ENCODE measurements around the gene MLST8. TPM values are rescaled to one million over a fixed set of nuclear protein-coding genes. Genes with fewer than 3 reads are reported as not detected.

The MLST8 gene
- total and polyA plus RNA-seq, 2 donors (not counting 3 experiments of a cell fraction or from before 2014, with no cell fraction given): 36.9 to 129 TPM

- H3K36me3 ChIP-seq (ENCODE audit: control insufficient read depth in 2 of 2, extremely low read depth in 1 of 2, insufficient read depth in 2 of 2, low read length in 2 of 2): peaks cover 12 to 33% of the 10 kb centered on the region in 2 experiments
- dilution Hi-C loops (cut with MboI; ENCODE audit: extremely low pct_ligation_motif_present, low sequenced_read_pairs) (no loop called here), intact Hi-C loops (cut with micrococcal nuclease) (no loop called here)
- POLR2A ChIA-PET: no interaction called here
- CTCF ChIA-PET: interaction anchor here (1.5 kb wide), 1 partner anchor 8 kb away, joined by 6 read pairs; the partner anchor contains the start of gene ECI1
- no peaks in the 10 kb centered on the region for H3K79me2 ChIP-seq (ENCODE audit: control insufficient read depth, insufficient read depth, low read length)
- no peaks in the 10 kb centered on the region for H4K20me1 ChIP-seq (replicated peaks; ENCODE audit: control insufficient read depth, extremely low read depth, insufficient read depth, low read length)
- H2AFZ ChIP-seq (ENCODE audit: low read depth, low read length): no peak overlapping the region
- FAIRE-seq (no peak), DNase-seq (ENCODE audit: low read depth, low spot score) (no peak)
- no peaks in the 10 kb centered on the region for H3K9me3 ChIP-seq (replicated peaks; ENCODE audit: control insufficient read depth, insufficient read depth, low read length)
- H3K4me3 ChIP-seq (replicated peaks in 1 of 3; ENCODE audit: insufficient read depth in 1 of 3, low read depth in 1 of 3, low read length in 3 of 3): no peak overlapping the region
- H3K9ac ChIP-seq (replicated peaks; ENCODE audit: extremely low read depth, insufficient read depth, low read length): no peak overlapping the region
- no peak overlapping the region for H3K27ac ChIP-seq (ENCODE audit: insufficient read depth, low read depth, low read length)
- H3K27me3 ChIP-seq (ENCODE audit: control insufficient read depth in 2 of 2, insufficient read depth in 2 of 2, low read length in 2 of 2): no peaks in the 10 kb centered on the region
- no peak overlapping the region for H3K4me2 ChIP-seq (ENCODE audit: insufficient read depth, low read length)
- H3K4me1 ChIP-seq (ENCODE audit: control insufficient read depth, extremely low read depth, insufficient read depth, low read length): no peaks in the 10 kb centered on the region
- BruUV-seq (replicated peaks): no TSS peak
- no peaks in the 10 kb centered on the region for H3K9me1 ChIP-seq (replicated peaks; ENCODE audit: control insufficient read depth, extremely low read depth, insufficient read depth, low read length)
- no peak for TF ChIP-seq POLR2AphosphoS5 (IDR thresholded peaks at IDR 0.05; ENCODE audit: insufficient read depth, low read depth, low read length)
- no peak for TF ChIP-seq FOS (IDR thresholded peaks at IDR 0.05; ENCODE audit: borderline replicate concordance, insufficient read depth, low read length)
- TF ChIP-seq MYC (IDR thresholded peaks at IDR 0.05; ENCODE audit: low read depth, low read length): no peak
- TF ChIP-seq EZH2 (IDR thresholded peaks at IDR 0.05; ENCODE audit: borderline replicate concordance, low read depth, low read length, severe bottlenecking): no peak
- no peak for TF ChIP-seq GATA2 (IDR thresholded peaks at IDR 0.05; ENCODE audit: insufficient read depth, insufficient read length, low read depth, low read length)
- no peak for TF ChIP-seq POLR2A (IDR thresholded peaks at IDR 0.05; ENCODE audit: low read depth, low read length)
- TF ChIP-seq MAX (IDR thresholded peaks at IDR 0.05; ENCODE audit: insufficient read depth, insufficient read length): no peak
- TF ChIP-seq CTCF (IDR thresholded peaks at IDR 0.05; ENCODE audit: extremely low read depth in 1 of 2, insufficient read depth in 1 of 2, low read depth in 1 of 2, low read length in 2 of 2): no peak
- TF ChIP-seq JUN (IDR thresholded peaks at IDR 0.05; ENCODE audit: borderline replicate concordance, insufficient read depth, insufficient read length, low read depth): no peak
These were observed 37.8 kb downstream of the MLST8 start for GRCh38 chr16:2243031-2243528.

Data from endothelial cell of umbilical vein (primary cell).